Liver (tissue), 9 donors: ENCODE results near the gene CISTR. TPM values are rescaled to one million over a fixed set of nuclear protein-coding genes. Genes with fewer than 3 reads are reported as not detected.

Source experiments
- DNase-seq: peaks from one replicate; pipeline ENCODE4 v3.0.0-alpha.2; 2017; ENCODE audit warnings: low spot score
- H3K27ac ChIP-seq, 2 donors: one replicate each; pipeline ENCODE4 v1.7.0; 2013; ENCODE audit warnings: inconsistent platforms in 2 of 2, low read length in 2 of 2, control low read depth in 1 of 2, low read depth in 1 of 2, mild to moderate bottlenecking in 1 of 2
- H3K27me3 ChIP-seq, 4 donors: one replicate each; pipeline versions ENCODE4 v1.6.1 to v1.7.0; 2013; ENCODE audit warnings: low read length in 3 of 4, inconsistent platforms in 1 of 4, mild to moderate bottlenecking in 1 of 4, moderate library complexity in 1 of 4; ENCODE audit not compliant: control insufficient read depth in 4 of 4, insufficient read depth in 4 of 4
- H3K36me3 ChIP-seq, 4 donors: one replicate each; pipeline versions ENCODE4 v1.6.1 to v1.7.0; 2013; ENCODE audit warnings: low read length in 3 of 4, mild to moderate bottlenecking in 3 of 4, low read depth in 1 of 4, moderate library complexity in 1 of 4; ENCODE audit not compliant: control insufficient read depth in 4 of 4, insufficient read depth in 3 of 4
- H3K4me1 ChIP-seq, 4 donors: one replicate each; pipeline versions ENCODE4 v1.6.1 to v1.7.0; 2013; ENCODE audit warnings: low read length in 3 of 4, mild to moderate bottlenecking in 3 of 4, moderate library complexity in 1 of 4; ENCODE audit not compliant: control insufficient read depth in 4 of 4, insufficient read depth in 4 of 4
- H3K4me3 ChIP-seq, 3 donors: one replicate each; pipeline versions ENCODE4 v1.6.1 to v1.7.0; 2013; ENCODE audit warnings: low read length in 3 of 3, control low read depth in 1 of 3, low read depth in 1 of 3, mild to moderate bottlenecking in 1 of 3
- H3K9ac ChIP-seq, 2 donors: one replicate each; pipeline ENCODE4 v1.7.0; 2013; ENCODE audit warnings: low read length in 2 of 2, mild to moderate bottlenecking in 2 of 2, moderate library complexity in 2 of 2, control low read depth in 1 of 2, low read depth in 1 of 2
- H3K9me3 ChIP-seq, 4 donors: one replicate each; pipeline versions ENCODE4 v1.6.1 to v1.7.0; 2013; ENCODE audit warnings: low read length in 3 of 4; ENCODE audit not compliant: control insufficient read depth in 4 of 4
- EGR1 ChIP-seq, 2 donors: IDR thresholded peaks; 2 replicates each; pipeline ENCODE4 v1.6.1; 2016 to 2018; ENCODE audit warnings: antibody characterized with exemption in 2 of 2, low read depth in 2 of 2
- FOXA1 ChIP-seq: IDR thresholded peaks from 2 replicates; pipeline ENCODE4 v1.6.1; 2016; ENCODE audit warnings: antibody characterized with exemption
- FOXA2 ChIP-seq: IDR thresholded peaks from 2 replicates; pipeline ENCODE4 v1.6.1; 2016; ENCODE audit warnings: antibody characterized with exemption
- GABPA ChIP-seq, 2 donors: IDR thresholded peaks in 1 of 2; conservative IDR thresholded peaks in 1 of 2; 2 replicates each; pipeline ENCODE4 v1.6.1; 2016; ENCODE audit warnings: antibody characterized with exemption in 2 of 2, mild to moderate bottlenecking in 1 of 2, moderate library complexity in 1 of 2
- HNF4A ChIP-seq, 2 donors: conservative IDR thresholded peaks; 2 replicates each; pipeline ENCODE4 v1.6.1; 2016; ENCODE audit warnings: antibody characterized with exemption in 2 of 2, mild to moderate bottlenecking in 2 of 2
- HNF4G ChIP-seq: IDR thresholded peaks from 2 replicates; pipeline ENCODE4 v1.6.1; 2016; ENCODE audit warnings: antibody characterized with exemption
- JUND ChIP-seq, 2 donors: IDR thresholded peaks; 2 replicates each; pipeline ENCODE4 v1.6.1; 2016; ENCODE audit warnings: antibody characterized with exemption in 2 of 2
- RAD21 ChIP-seq, 2 donors: IDR thresholded peaks; 2 replicates each; pipeline ENCODE4 v1.6.1; 2016; ENCODE audit warnings: antibody characterized with exemption in 2 of 2, mild to moderate bottlenecking in 2 of 2
- SP1 ChIP-seq: IDR thresholded peaks from 2 replicates; pipeline ENCODE4 v1.6.1; 2018; ENCODE audit warnings: antibody characterized with exemption, mild to moderate bottlenecking
- TAF1 ChIP-seq: conservative IDR thresholded peaks from 2 replicates; pipeline ENCODE4 v1.6.1; 2016; ENCODE audit warnings: antibody characterized with exemption, mild to moderate bottlenecking
- YY1 ChIP-seq: IDR thresholded peaks from 2 replicates; pipeline ENCODE4 v1.6.1; 2016; ENCODE audit warnings: antibody characterized with exemption, mild to moderate bottlenecking
- WGBS: extraction: QIAGEN DNeasy Blood & Tissue Kit; methylation state at CpG from one replicate; pipeline ENCODE4 v1.1.7; 2013; 5-methylcytosine and 5-hydroxymethylcytosine counted together
- polyA plus RNA-seq, 2 donors: library from polyadenylated mRNA; stranded (reverse) in 1 of 2; unstranded in 1 of 2; fragments of 200-250 nt in 1 of 2; fragments of >200 nt in 1 of 2; fragmentation: Nextera tagmentation in 1 of 2; extraction: Ambion mirVana in 1 of 2; gene quantifications; one replicate each; pipeline versions ENCODE4 v1.2.1 to v1.2.3, GENCODE V29; 2013 to 2015
- total RNA-seq, 2 donors: library from RNA; depleted of rRNA; stranded (reverse); fragments of >200 nt; gene quantifications; one replicate each; pipeline ENCODE4 v1.2.3, GENCODE V29; 2014
- TF ChIP-seq, protein P1 (sequence below): IDR thresholded peaks from 2 replicates; pipeline ENCODE4 v1.6.1; 2016; ENCODE audit warnings: antibody characterized with exemption
- TF ChIP-seq, protein P2 (sequence below): IDR thresholded peaks from 2 replicates; pipeline ENCODE4 v1.6.1; 2016; ENCODE audit warnings: antibody characterized with exemption, mild to moderate bottlenecking
- TF ChIP-seq, protein P3 (sequence below): IDR thresholded peaks from 2 replicates; pipeline ENCODE4 v1.6.1; 2016; ENCODE audit warnings: antibody characterized with exemption
- TF ChIP-seq, protein P4 (sequence below): IDR thresholded peaks from 2 replicates; pipeline ENCODE4 v1.6.1; 2016; ENCODE audit warnings: antibody characterized with exemption
- TF ChIP-seq, protein P5 (sequence below): fragments of 150-350 bp; IDR thresholded peaks from 2 replicates; pipeline ENCODE4 v1.5.1; 2017; ENCODE audit warnings: improper control_type of control experiment, low read depth, low read length; ENCODE audit not compliant: missing input control
- donor health status: healthy.
- donor health status: healthy.
- donor health status: healthy.
- donor health status: healthy.
- donor health status: healthy.

Gene CISTR
- total and polyA plus RNA-seq, 4 donors = not detected

DNA sequence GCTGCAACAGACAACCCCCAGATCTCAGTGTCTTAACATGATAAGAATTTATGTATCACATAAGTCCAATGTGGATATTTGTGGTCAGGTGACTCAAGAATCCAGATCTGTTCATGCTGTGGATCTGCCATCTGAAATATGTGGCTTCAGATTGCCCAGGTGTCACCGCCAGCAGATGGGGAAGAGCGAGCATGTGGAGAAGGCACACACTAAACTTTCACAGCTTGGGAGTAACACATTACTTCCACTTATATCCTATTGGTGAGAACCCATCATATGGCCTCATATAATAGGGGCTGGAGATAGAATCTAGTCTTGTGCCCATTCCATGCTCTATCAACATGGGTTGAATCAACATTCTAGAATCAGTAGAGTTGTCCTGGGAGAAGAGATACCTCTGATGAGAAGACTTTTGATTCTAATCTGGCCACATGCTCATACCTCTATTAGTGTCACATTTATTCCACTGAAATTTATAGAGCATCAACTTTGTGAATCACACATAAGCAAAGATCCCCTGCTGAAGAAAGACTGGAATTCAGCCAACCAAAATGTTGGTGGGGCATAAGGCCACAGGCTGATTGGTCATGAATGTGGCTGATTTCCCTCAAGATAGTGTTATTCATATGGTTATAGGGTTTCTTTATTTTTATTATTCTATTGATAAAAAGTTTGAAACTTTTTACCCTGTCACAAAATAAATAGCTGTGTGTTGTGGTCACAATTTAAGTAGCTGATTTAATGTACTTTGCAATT, 18.6 kb downstream of the CISTR start:
- peaks cover 0 to under 1% (median under 1%) of the 10 kb centered on the region in 4 donors for H3K4me1 ChIP-seq
- WGBS = 97% methylated on average over 2 of the region's 2 CpGs
- H3K36me3 ChIP-seq = no peaks in the 10 kb centered on the region
- no peaks in the 10 kb centered on the region for H3K9me3 ChIP-seq
- H3K27me3 ChIP-seq = peaks cover 0 to 4% (median 0%) of the 10 kb centered on the region in 4 donors
- no peak overlapping the region for H3K9ac ChIP-seq
- H3K4me3 ChIP-seq = no peak overlapping the region
- DNase-seq = no peak
- TF ChIP-seq, protein P1, sequence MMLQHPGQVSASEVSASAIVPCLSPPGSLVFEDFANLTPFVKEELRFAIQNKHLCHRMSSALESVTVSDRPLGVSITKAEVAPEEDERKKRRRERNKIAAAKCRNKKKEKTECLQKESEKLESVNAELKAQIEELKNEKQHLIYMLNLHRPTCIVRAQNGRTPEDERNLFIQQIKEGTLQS = no peak
- TF ChIP-seq FOXA1 (no peak), TAF1 (no peak), JUND (IDR thresholded peaks at IDR 0.05) (no peak), YY1 (no peak), GABPA (IDR thresholded peaks at IDR 0.05 in 1 of 2, conservative IDR thresholded peaks at IDR 0.05 in 1 of 2) (no peak)
- TF ChIP-seq, protein P2, sequence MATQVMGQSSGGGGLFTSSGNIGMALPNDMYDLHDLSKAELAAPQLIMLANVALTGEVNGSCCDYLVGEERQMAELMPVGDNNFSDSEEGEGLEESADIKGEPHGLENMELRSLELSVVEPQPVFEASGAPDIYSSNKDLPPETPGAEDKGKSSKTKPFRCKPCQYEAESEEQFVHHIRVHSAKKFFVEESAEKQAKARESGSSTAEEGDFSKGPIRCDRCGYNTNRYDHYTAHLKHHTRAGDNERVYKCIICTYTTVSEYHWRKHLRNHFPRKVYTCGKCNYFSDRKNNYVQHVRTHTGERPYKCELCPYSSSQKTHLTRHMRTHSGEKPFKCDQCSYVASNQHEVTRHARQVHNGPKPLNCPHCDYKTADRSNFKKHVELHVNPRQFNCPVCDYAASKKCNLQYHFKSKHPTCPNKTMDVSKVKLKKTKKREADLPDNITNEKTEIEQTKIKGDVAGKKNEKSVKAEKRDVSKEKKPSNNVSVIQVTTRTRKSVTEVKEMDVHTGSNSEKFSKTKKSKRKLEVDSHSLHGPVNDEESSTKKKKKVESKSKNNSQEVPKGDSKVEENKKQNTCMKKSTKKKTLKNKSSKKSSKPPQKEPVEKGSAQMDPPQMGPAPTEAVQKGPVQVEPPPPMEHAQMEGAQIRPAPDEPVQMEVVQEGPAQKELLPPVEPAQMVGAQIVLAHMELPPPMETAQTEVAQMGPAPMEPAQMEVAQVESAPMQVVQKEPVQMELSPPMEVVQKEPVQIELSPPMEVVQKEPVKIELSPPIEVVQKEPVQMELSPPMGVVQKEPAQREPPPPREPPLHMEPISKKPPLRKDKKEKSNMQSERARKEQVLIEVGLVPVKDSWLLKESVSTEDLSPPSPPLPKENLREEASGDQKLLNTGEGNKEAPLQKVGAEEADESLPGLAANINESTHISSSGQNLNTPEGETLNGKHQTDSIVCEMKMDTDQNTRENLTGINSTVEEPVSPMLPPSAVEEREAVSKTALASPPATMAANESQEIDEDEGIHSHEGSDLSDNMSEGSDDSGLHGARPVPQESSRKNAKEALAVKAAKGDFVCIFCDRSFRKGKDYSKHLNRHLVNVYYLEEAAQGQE = no peak
- TF ChIP-seq, protein P3, sequence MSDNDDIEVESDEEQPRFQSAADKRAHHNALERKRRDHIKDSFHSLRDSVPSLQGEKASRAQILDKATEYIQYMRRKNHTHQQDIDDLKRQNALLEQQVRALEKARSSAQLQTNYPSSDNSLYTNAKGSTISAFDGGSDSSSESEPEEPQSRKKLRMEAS = no peak
- TF ChIP-seq, protein P4, sequence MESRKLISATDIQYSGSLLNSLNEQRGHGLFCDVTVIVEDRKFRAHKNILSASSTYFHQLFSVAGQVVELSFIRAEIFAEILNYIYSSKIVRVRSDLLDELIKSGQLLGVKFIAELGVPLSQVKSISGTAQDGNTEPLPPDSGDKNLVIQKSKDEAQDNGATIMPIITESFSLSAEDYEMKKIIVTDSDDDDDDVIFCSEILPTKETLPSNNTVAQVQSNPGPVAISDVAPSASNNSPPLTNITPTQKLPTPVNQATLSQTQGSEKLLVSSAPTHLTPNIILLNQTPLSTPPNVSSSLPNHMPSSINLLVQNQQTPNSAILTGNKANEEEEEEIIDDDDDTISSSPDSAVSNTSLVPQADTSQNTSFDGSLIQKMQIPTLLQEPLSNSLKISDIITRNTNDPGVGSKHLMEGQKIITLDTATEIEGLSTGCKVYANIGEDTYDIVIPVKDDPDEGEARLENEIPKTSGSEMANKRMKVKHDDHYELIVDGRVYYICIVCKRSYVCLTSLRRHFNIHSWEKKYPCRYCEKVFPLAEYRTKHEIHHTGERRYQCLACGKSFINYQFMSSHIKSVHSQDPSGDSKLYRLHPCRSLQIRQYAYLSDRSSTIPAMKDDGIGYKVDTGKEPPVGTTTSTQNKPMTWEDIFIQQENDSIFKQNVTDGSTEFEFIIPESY = no peak
- H3K27ac ChIP-seq = no peak overlapping the region

DNA sequence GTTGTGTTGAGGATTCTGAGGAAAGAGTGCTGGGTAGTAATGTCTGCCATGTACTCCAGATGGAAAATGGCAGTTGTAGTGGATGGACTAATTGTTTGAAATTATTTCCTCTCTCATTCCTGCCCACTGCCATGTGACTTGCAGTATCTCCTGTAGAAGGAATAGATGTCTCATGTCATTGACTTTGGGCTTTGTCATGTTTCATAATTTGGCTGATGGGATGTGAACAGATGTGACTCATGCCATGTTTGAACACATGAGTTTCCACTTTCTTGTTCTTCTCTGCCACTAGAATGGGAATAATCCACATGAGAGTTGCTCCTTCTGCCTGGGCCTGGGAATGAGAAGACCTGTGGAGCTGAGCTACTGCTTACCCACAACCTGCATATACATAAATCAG, 22.1 kb downstream of the CISTR start:
- Histone ChIP-seq H3K9ac (no peak overlapping the region), H3K36me3 (peaks cover 0 to 4% (median 2%) of the 10 kb centered on the region in 4 donors), H3K27ac (no peak overlapping the region), H3K9me3 (no peaks in the 10 kb centered on the region), H3K27me3 (no peaks in the 10 kb centered on the region), H3K4me3 (no peak overlapping the region), H3K4me1 (peaks cover 3 to 17% (median 9%) of the 10 kb centered on the region in 4 donors)
- DNase-seq = no peak
- no peak for TF ChIP-seq JUND (IDR thresholded peaks at IDR 0.05)
- TF ChIP-seq, protein P3 = no peak
- TF ChIP-seq, protein P5, sequence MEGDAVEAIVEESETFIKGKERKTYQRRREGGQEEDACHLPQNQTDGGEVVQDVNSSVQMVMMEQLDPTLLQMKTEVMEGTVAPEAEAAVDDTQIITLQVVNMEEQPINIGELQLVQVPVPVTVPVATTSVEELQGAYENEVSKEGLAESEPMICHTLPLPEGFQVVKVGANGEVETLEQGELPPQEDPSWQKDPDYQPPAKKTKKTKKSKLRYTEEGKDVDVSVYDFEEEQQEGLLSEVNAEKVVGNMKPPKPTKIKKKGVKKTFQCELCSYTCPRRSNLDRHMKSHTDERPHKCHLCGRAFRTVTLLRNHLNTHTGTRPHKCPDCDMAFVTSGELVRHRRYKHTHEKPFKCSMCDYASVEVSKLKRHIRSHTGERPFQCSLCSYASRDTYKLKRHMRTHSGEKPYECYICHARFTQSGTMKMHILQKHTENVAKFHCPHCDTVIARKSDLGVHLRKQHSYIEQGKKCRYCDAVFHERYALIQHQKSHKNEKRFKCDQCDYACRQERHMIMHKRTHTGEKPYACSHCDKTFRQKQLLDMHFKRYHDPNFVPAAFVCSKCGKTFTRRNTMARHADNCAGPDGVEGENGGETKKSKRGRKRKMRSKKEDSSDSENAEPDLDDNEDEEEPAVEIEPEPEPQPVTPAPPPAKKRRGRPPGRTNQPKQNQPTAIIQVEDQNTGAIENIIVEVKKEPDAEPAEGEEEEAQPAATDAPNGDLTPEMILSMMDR = no peak
- TF ChIP-seq SP1 = no peak
- TF ChIP-seq TAF1 = no peak
- TF ChIP-seq RAD21 (IDR thresholded peaks at IDR 0.05) = no peak
- TF ChIP-seq FOXA1 = no peak
- TF ChIP-seq YY1 = no peak
- TF ChIP-seq, protein P4 = no peak
- TF ChIP-seq, protein P1 = no peak
- no peak for TF ChIP-seq GABPA (IDR thresholded peaks at IDR 0.05 in 1 of 2, conservative IDR thresholded peaks at IDR 0.05 in 1 of 2)
- no peak for TF ChIP-seq HNF4A (conservative IDR thresholded peaks at IDR 0.05)
- no peak for TF ChIP-seq EGR1 (IDR thresholded peaks at IDR 0.05; ENCODE audit: low read depth in 2 of 2)
- no peak for TF ChIP-seq HNF4G
- no peak for TF ChIP-seq FOXA2
